ENCODE data around the gene SAMD1.
"Not testable (repeated sequence)": the region's sequence is repeated elsewhere in the genome, so short reads cannot be mapped to it uniquely, and the experiment has no call there.

SAMD1 gene

DNA sequence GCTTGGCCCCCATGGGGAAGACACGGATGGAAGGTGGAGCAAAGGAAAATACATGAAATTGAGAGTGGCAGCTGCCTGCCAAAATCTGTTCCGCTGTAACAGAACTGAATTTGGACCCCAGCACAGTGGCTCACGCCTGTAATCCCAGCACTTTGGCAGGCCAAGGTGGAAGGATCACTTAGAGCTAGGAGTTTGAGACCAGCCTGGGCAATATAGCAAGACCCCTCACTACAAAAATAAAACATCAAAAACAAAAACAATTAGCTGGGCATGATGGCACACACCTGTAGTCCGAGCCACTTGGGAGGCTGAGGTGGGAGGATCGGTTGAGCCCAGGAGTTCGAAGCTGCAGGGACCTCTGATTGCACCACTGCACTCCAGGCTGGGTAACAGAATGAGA, 38.1 kb downstream of the SAMD1 start:
- no peak for DNase-seq (ENCODE audit: low read depth, low spot score)
- no peak overlapping the region for H3K4me3 ChIP-seq (ENCODE audit: low read length)

DNA sequence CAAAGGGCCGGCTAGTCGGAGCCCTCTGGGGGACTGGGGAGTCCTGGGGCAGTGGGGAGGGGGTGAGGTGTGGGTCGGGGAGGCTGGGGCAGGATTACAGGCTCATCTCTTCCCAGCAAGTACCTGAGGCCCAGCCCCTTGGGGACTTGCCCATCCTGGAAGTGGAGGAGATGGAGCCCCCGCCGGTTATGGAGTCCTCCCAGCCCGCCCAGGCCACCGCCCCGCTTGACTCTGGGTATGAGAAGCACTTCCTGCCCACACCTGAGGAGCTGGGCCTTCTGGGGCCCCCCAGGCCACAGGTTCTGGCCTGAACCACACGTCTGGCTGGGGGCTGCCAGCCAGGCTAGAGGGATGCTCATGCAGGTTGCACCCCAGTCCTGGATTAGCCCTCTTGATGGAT, 38.6 kb downstream of the SAMD1 start:
- DNase-seq (ENCODE audit: low read depth, low spot score) = no peak
- no peak overlapping the region for H3K4me3 ChIP-seq (ENCODE audit: low read length)

DNA sequence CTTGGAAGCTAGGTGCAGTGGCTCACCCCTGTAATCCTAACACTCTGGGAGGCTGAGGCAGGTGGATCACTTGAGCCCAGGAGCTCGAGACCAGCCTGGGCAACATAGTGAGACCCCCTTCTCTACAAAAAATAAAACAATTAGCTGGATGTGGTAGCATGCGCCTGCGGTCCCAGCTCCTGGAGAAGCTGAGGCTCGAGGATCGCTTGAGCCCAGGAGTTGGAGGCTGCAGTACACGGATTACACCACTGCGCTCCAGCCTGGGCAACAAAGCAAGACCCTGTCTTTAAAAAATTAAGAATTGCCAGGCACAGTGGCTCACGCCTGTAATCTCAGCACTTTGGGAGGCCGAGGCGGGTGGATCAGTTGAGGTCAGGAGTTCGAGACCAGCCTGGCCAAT, 39.6 kb downstream of the SAMD1 start:
- not testable (repeated sequence) for H3K4me3 ChIP-seq (ENCODE audit: low read length); DNase-seq (ENCODE audit: low read depth, low spot score)

DNA sequence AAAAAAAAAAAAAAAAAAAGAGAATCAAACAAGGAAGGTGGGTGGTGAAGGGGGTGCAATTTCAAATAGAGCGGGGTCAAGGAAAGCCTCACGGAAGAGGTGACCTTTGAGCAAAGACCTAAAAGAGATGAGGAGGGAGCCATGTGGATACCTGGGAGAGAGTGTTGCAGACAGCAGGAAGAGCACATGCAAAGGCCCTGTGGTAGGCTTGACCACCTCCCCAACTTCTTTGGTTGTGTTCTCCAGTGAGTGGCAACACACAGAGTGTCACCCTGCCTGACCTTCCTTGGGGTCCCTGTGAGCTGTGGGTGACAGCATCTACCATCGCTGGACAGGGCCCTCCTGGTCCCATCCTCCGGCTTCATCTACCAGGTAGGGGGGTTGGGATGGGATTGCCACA, 40.0 kb downstream of the SAMD1 start:
- no peak overlapping the region for H3K4me3 ChIP-seq (ENCODE audit: low read length)
- DNase-seq (ENCODE audit: low read depth, low spot score) = no peak

DNA sequence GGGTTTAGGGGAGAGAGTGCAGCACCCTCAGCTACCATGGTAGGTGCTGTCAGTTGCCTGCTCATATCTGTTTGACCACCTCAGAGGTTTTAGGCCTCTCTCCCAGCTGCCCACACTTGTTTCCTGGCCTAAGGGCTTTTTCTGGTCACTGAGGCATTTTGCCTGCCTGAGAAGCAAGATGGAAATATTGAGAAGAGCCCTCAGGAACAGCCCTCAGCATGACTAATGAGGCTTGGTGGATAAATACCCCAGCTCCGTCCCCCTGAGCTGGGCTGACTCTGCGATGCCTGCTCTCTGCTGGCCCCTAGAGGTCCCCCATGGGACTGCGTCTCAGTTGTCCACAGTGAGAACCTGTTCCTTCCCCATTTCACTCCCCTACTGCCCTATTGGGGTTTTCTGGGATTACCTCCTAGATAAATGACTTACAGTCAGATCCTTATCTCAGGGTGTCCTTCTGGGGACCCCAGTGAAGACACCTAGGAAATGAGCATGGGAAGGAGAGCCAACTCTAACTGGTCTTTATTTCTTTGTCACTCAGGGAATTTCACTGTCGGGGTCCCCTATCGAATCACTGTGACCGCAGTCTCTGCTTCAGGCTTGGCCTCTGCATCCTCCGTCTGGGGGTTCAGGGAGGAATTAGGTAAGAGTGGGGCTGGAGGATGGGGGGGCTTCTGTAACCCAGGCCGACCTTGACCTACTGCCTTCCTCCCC, 42.0 kb downstream of the SAMD1 start:
- peak; percentile 35 for DNase-seq (ENCODE audit: low read depth, low spot score)
- no peak overlapping the region for H3K4me3 ChIP-seq (ENCODE audit: low read length)

DNA sequence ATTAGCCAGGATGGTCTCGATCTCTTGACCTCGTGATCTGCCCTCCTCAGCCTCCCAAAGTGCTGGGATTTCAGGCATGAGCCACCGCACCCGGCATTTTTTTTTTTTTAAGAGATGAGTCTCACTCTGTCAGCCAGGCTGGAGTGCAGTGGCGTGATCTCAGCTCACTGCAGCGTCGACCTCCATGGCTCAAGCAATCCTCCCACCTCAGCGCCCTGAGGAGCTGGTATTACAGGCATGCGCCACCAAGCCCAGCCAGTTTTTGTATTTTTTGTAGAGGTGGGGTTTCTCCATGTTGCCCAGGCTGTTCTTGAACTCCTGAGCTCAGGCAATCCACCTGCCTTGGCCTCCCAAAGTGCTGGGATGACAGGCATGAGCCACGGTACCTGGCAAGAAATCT, 42.7 kb downstream of the SAMD1 start:
- not testable (repeated sequence) for DNase-seq (ENCODE audit: low read depth, low spot score); H3K4me3 ChIP-seq (ENCODE audit: low read length)

DNA sequence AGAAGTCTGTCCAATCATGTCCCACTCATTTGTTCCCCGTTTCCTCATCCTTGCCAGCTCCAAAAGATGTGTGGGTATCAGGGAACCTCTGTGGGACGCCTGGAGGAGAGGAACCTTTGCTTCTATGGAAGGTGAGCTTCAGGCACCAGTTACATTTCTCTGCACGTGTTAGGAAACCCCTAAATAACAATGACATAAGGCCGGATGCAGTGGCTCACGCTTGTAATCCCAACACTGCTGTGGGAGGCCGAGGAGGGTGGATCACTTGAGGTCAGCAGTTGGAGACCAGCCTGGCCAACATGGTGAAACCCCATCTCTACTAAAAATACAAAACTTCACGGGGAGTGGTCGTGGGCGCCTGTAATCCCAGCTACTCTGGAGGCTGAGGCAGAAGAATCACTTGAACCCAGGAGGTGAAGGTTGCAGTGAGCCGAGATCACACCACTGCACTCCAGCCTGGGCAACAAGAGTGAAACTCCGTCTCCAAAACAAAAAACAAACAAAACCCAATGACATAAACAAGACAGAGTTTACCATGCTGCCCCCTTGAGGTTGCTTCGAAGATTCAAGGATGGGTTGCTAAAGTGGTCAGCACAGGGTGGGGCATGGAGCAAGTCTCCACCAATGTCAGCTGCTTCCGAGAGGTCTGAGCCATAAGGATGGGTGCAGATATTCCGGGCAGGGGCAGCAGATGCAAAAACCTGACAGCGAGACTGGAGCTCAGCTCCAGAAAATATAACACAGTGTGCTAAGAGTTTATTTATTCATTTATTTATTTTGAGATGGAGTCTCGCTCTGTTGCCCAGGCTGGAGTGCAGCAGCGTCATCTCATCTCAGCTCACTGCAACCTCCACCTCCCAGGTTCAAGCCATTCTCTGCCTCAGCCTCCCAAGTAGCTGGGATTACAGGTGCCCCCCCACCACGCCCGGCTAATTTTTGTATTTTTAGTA, 47.6 kb downstream of the SAMD1 start:
- DNase-seq (ENCODE audit: low read depth, low spot score) = peak; percentile 41
- H3K4me3 ChIP-seq (ENCODE audit: low read length) = not testable (repeated sequence)

DNA sequence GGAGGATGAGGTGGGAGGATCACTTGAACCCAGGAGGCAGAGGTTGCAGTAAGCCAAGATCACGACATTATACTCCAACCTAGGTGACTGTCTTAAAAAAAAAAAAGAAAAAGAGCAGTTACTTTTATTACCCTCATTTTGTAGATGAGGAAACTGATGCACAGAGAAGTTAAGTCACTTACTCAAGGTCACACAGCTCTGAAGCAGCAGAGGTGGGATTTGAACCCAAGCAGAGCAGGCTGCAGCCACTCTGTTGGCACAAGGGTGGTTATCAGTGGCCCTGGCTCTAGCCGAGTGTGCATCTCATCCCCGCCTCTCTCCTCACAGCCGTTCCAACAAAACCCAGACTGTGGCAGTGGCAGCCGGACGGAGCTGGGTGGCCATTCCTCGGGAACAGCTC, 51.4 kb downstream of the SAMD1 start:
- DNase-seq (ENCODE audit: low read depth, low spot score) = no peak
- H3K4me3 ChIP-seq (ENCODE audit: low read length) = no peak overlapping the region
